ENCODE results near the gene MCC.

- TF ChIP-seq ELF4 (CRISPR knock-in tag; IDR thresholded peaks at IDR 0.05; ENCODE audit: low read depth), result no peak
- no peak for TF ChIP-seq MAX (CRISPR knock-in tag; IDR thresholded peaks at IDR 0.05)
- TF ChIP-seq, protein P1, sequence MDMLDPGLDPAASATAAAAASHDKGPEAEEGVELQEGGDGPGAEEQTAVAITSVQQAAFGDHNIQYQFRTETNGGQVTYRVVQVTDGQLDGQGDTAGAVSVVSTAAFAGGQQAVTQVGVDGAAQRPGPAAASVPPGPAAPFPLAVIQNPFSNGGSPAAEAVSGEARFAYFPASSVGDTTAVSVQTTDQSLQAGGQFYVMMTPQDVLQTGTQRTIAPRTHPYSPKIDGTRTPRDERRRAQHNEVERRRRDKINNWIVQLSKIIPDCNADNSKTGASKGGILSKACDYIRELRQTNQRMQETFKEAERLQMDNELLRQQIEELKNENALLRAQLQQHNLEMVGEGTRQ (CRISPR knock-in tag; IDR thresholded peaks at IDR 0.05), result no peak
- no peak for TF ChIP-seq GRHL2 (CRISPR knock-in tag; IDR thresholded peaks at IDR 0.05; ENCODE audit: insufficient replicate concordance, severe bottlenecking)
- TF ChIP-seq ZNF512 (CRISPR knock-in tag; IDR thresholded peaks at IDR 0.05; ENCODE audit: borderline replicate concordance), result no peak
- no peak for TF ChIP-seq CTCF (IDR thresholded peaks at IDR 0.05)
- TF ChIP-seq, protein P2, sequence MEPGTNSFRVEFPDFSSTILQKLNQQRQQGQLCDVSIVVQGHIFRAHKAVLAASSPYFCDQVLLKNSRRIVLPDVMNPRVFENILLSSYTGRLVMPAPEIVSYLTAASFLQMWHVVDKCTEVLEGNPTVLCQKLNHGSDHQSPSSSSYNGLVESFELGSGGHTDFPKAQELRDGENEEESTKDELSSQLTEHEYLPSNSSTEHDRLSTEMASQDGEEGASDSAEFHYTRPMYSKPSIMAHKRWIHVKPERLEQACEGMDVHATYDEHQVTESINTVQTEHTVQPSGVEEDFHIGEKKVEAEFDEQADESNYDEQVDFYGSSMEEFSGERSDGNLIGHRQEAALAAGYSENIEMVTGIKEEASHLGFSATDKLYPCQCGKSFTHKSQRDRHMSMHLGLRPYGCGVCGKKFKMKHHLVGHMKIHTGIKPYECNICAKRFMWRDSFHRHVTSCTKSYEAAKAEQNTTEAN (CRISPR knock-in tag; IDR thresholded peaks at IDR 0.05), result no peak
- no peak for TF ChIP-seq HMGXB4 (CRISPR knock-in tag; IDR thresholded peaks at IDR 0.05)
- no peak for TF ChIP-seq TEAD1 (CRISPR knock-in tag; IDR thresholded peaks at IDR 0.05)
These were observed 430.7 kb downstream of the MCC start for GRCh38 chr5:113057557-113057984.
